ENCODE data around the gene ITGA2. TPM values are rescaled to one million over a fixed set of nuclear protein-coding genes. Genes with fewer than 3 reads are reported as not detected.

The ITGA2 gene
- total and polyA plus RNA-seq, 2 of the 8 experiments (the other 6 are each of a cell fraction or from before 2014, with no cell fraction given) = 1.4 to 7.7 TPM

GRCh38 chr5:53010814-53011213 lies 21.7 kb downstream of the ITGA2 start (continued):
- TF ChIP-seq RAD21 (IDR thresholded peaks at IDR 0.05 in 1 of 2, conservative IDR thresholded peaks at IDR 0.05 in 1 of 2; ENCODE audit: low read depth in 2 of 2, low read length in 2 of 2) (no peak), SP1 (IDR thresholded peaks at IDR 0.05; ENCODE audit: low read depth, low read length) (no peak)

Measured in H1 (cell line).